ENCODE data around the gene SPAG16.

SPAG16 gene

DNA sequence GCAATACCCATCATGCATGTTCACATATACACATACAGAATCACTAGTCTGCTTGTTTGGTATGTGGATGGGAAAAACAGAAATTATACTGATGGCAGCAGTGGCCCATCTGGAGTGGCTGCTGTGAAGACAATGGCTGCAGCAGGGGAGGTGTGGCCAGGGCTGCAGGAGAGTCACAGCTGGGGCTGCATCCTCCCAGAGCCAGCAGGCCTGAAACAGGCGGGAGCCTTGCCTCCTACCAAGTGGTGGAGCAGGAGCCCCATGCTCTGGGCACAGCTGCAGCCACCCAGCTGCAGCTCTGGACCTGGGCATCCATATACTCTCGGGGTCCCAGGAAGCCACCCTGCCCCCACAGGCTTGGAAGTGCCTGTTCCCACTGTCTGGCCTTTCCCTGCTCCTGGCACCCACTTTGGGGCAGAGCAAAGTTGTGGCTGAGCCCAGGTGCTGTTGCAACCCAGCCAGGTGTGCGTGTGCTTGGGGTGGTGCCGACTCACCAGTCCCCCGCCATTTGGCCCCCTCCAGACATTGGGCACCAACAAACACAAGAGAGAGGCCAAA is 136.6 kb downstream of the SPAG16 start:
- no peak for TF ChIP-seq ZNF610 (tag by site-specific recombination; IDR thresholded peaks at IDR 0.05; ENCODE audit: borderline replicate concordance)
- no peak for TF ChIP-seq YY1 (tag by site-specific recombination; IDR thresholded peaks at IDR 0.05)
- TF ChIP-seq ZNF423 (tag by site-specific recombination; IDR thresholded peaks at IDR 0.05): no peak
- TF ChIP-seq OVOL3 (tag by site-specific recombination; IDR thresholded peaks at IDR 0.05): no peak
- no peak for TF ChIP-seq ZNF121 (tag by site-specific recombination; IDR thresholded peaks at IDR 0.05)
- TF ChIP-seq ZBTB1 (tag by site-specific recombination; IDR thresholded peaks at IDR 0.05): no peak
- Histone ChIP-seq H3K27ac (ENCODE audit: extremely low read depth, low read depth, low read length) (no peak overlapping the region), H3K4me1 (ENCODE audit: control insufficient read depth, insufficient read depth, low read length) (no peaks in the 10 kb centered on the region), H3K36me3 (ENCODE audit: control insufficient read depth in 2 of 2, insufficient read depth in 1 of 2, low read length in 2 of 2) (no peaks in the 10 kb centered on the region), H3K4me3 (ENCODE audit: low read depth, low read length) (no peak overlapping the region), H3K9me3 (ENCODE audit: control insufficient read depth, insufficient read depth, low read depth, low read length) (no peaks in the 10 kb centered on the region)
- POLR2A ChIA-PET: no interaction called here
- CTCF ChIA-PET: no interaction called here

DNA sequence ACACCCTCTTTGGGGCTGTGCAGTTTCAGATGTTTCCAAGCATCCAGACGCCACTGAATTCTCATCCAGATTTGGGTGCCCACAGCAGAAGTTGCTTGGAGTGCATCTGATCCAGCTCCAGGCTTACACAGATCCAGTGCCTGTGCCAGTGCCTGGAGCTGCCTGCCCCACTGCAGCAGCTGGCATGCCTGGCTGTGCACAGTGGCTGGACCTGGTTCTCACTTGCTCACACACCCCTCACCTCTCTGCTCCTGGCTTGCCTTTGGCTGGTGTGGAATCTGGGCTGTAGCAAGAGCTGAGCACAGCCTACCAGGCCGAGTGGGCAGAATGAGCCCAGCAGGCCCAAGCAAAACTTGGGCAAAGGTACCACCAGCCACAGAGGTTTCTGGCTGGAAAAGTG is 137.9 kb downstream of the SPAG16 start:
- TF ChIP-seq ZNF654 (tag by site-specific recombination; IDR thresholded peaks at IDR 0.05; ENCODE audit: low read depth) (no peak), ZNF140 (tag by site-specific recombination; IDR thresholded peaks at IDR 0.05) (no peak), ZIC2 (tag by site-specific recombination; IDR thresholded peaks at IDR 0.05) (no peak), ZNF354C (tag by site-specific recombination; IDR thresholded peaks at IDR 0.05; ENCODE audit: borderline replicate concordance, low read depth) (no peak), ZNF391 (tag by site-specific recombination; IDR thresholded peaks at IDR 0.05; ENCODE audit: borderline replicate concordance, low read depth) (no peak), ZNF670 (tag by site-specific recombination; IDR thresholded peaks at IDR 0.05; ENCODE audit: low read depth) (no peak), ZNF10 (tag by site-specific recombination; IDR thresholded peaks at IDR 0.05) (no peak), PRDM1 (tag by site-specific recombination; IDR thresholded peaks at IDR 0.05) (no peak), SCRT2 (tag by site-specific recombination; IDR thresholded peaks at IDR 0.05) (no peak), MYNN (tag by site-specific recombination; IDR thresholded peaks at IDR 0.05; ENCODE audit: borderline replicate concordance) (no peak), ZNF341 (tag by site-specific recombination; IDR thresholded peaks at IDR 0.05; ENCODE audit: low read depth) (no peak), KLF10 (tag by site-specific recombination; IDR thresholded peaks at IDR 0.05) (no peak), ZNF76 (tag by site-specific recombination; IDR thresholded peaks at IDR 0.05; ENCODE audit: borderline replicate concordance, low read depth) (no peak), ZNF138 (tag by site-specific recombination; IDR thresholded peaks at IDR 0.05; ENCODE audit: borderline replicate concordance) (no peak), ZFP69B (tag by site-specific recombination; IDR thresholded peaks at IDR 0.05) (no peak)
- TF ChIP-seq, protein P1, sequence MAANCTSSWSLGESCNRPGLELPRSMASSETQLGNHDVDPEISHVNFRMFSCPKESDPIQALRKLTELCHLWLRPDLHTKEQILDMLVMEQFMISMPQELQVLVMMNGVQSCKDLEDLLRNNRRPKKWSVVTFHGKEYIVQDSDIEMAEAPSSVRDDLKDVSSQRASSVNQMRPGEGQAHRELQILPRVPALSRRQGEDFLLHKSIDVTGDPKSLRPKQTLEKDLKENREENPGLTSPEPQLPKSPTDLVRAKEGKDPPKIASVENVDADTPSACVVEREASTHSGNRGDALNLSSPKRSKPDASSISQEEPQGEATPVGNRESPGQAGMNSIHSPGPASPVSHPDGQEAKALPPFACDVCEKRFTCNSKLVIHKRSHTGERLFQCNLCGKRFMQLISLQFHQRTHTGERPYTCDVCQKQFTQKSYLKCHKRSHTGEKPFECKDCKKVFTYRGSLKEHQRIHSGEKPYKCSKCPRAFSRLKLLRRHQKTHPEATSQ (tag by site-specific recombination; IDR thresholded peaks at IDR 0.05): no peak
- TF ChIP-seq, protein P2, sequence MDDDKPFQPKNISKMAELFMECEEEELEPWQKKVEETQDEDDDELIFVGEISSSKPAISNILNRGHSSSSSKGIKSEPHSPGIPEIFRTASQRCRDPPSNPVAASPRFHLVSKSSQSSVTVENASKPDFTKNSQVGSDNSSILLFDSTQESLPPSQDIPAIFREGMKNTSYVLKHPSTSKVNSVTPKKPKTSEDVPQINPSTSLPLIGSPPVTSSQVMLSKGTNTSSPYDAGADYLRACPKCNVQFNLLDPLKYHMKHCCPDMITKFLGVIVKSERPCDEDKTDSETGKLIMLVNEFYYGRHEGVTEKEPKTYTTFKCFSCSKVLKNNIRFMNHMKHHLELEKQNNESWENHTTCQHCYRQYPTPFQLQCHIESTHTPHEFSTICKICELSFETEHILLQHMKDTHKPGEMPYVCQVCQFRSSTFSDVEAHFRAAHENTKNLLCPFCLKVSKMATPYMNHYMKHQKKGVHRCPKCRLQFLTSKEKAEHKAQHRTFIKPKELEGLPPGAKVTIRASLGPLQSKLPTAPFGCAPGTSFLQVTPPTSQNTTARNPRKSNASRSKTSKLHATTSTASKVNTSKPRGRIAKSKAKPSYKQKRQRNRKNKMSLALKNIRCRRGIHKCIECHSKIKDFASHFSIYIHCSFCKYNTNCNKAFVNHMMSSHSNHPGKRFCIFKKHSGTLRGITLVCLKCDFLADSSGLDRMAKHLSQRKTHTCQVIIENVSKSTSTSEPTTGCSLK (tag by site-specific recombination; IDR thresholded peaks at IDR 0.05): no peak
- CTCF ChIA-PET: interaction anchor here (0.6 to 0.7 kb wide), 2 partner anchors 74 to 115 kb away, joined by 3 read pairs; no protein-coding TSS in a partner anchor
- no peaks in the 10 kb centered on the region for H3K4me1 ChIP-seq (ENCODE audit: control insufficient read depth, insufficient read depth, low read length)
- H3K36me3 ChIP-seq (ENCODE audit: control insufficient read depth in 2 of 2, insufficient read depth in 1 of 2, low read length in 2 of 2): no peaks in the 10 kb centered on the region
- H3K9me3 ChIP-seq (ENCODE audit: control insufficient read depth, insufficient read depth, low read depth, low read length): no peaks in the 10 kb centered on the region
- no peak overlapping the region for H3K27ac ChIP-seq (ENCODE audit: extremely low read depth, low read depth, low read length)
- no peak overlapping the region for H3K4me3 ChIP-seq (ENCODE audit: low read depth, low read length)
- POLR2A ChIA-PET: no interaction called here
